ENCODE results near the gene SULT4A1. TPM values are rescaled to one million over a fixed set of nuclear protein-coding genes. Genes with fewer than 3 reads are reported as not detected.

SULT4A1 gene
- total RNA-seq, 2 donors from 2014 or later = 0.26 TPM; not detected in 1

Small RNA genes lying within 50 kb of the gene (small RNA-seq; reads per million reads assigned to genes)
- not detected for gene HMGN2P9

Other genes with a start within 250 kb of the SULT4A1 start
- 1 to 10 TPM; 4.0 to 4.4 TPM for gene EFCAB6, start 50.2 kb downstream of the SULT4A1 start, total RNA-seq
- gene PNPLA5, start 29.5 kb upstream of the SULT4A1 start, total RNA-seq = not detected
- gene PNPLA3, start 61.3 kb upstream of the SULT4A1 start, total RNA-seq = under 1 TPM; 0.66 to 0.78 TPM
- 10 to 100 TPM; 10.2 to 20.2 TPM for gene SAMM50, start 92.9 kb upstream of the SULT4A1 start, total RNA-seq
- gene PARVB, start 161.8 kb upstream of the SULT4A1 start, total RNA-seq = 1 to 10 TPM; 7.3 to 9.2 TPM

All from body of pancreas (tissue), 2 donors.